Smooth muscle cell of the coronary artery (primary cell): ENCODE measurements around the gene LRRC8A. TPM values are rescaled to one million over a fixed set of nuclear protein-coding genes. Genes with fewer than 3 reads are reported as not detected.

Experiments
- total RNA-seq: library from RNA; depleted of rRNA; stranded (reverse); fragments of >200 nt; gene quantifications from 2 replicates; pipeline ENCODE4 v1.2.3, GENCODE V29; 2014; ENCODE audit warnings: low replicate concordance

Gene LRRC8A
- 38.6 and 39.5 TPM in 2 replicates for total RNA-seq

DNA sequence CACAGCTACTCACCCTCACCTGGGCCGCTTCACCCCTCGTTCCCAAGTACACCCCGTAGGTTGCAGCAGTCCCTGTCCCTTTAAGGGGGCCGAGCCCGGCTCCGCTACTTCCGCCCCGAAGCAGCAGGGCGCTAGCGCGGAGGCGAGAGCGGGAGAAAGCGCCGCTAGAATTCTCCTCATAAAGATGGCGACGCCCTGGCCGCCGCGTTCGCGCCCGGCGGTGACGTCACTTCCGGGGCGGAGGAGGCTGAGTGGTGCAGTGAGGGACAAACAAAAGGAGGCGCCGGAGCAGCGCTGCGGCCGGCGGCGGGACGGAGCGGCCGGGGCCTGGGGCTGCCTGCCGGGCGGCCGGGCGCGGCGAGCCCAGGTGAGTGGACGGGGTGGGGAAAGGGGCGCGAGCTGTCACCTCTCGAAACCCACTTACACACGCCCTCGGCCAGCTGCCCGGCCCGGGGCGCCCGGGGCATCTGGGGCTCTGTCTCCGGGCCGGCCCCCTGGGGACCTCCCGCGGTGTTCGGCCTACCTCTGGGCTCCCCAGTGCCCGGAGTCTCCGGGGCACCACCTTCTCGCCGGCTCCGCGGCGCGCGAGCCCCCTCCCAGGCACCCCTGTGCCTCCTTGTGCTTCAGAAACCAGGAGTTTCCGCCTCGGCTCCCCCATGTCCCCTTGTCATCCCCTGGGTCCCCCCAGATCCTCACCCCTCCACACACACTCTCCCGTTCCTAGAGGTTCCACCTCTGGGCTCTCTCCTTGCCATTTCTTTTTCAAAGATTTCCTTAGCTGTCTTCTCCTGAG, at the start of gene LRRC8A, which contains the start of gene KYAT1:
Gene LRRC8A, plus strand, starts transcription at position 250 of the 793 bp plus-strand sequence. CDS start 25,032 bp downstream, outside the sequence.
Gene KYAT1, minus strand, starts transcription at position 67 of the 793 bp plus-strand sequence. CDS start 36,545 bp downstream, outside the sequence.

GRCh38 chr9:128920381-128921058, 38.6 kb downstream of the LRRC8A start, which contains the start of gene PHYHD1:
PHYHD1 (plus strand) TSS chr9:128920982; CDS start chr9:128922324, 1,342 bp downstream.

GRCh38 chr9:128947527-128948301, 65.8 kb downstream of the LRRC8A start, which contains the start of the genes DOLK and NUP188:
DOLK (minus strand) TSS chr9:128947603; CDS start chr9:128947303, 300 bp downstream.
NUP188 (plus strand) TSS chr9:128947699; CDS start chr9:128947720, 21 bp downstream.

Other genes starting within 250 kb of the LRRC8A start
- 30.4 and 43.5 TPM in 2 replicates for gene DYNC2I2, start 225.3 kb upstream of the LRRC8A start, total RNA-seq
- 504 and 813 TPM in 2 replicates for gene SET, start 192.9 kb upstream of the LRRC8A start, total RNA-seq
- 0.35 and 1.4 TPM in 2 replicates for gene PKN3, start 179.6 kb upstream of the LRRC8A start, total RNA-seq
- 19.3 and 28.6 TPM in 2 replicates for gene ZDHHC12, start 158.0 kb upstream of the LRRC8A start, total RNA-seq
- gene ZER1, start 110.2 kb upstream of the LRRC8A start, total RNA-seq, result 12.3 and 17.9 TPM in 2 replicates
- gene TBC1D13, start 94.9 kb upstream of the LRRC8A start, total RNA-seq, result 8.4 and 9.2 TPM in 2 replicates
- 16.0 and 25.9 TPM in 2 replicates for gene ENDOG, start 63.6 kb upstream of the LRRC8A start, total RNA-seq
- gene SPOUT1, start 52.3 kb upstream of the LRRC8A start, total RNA-seq, result 10.8 and 12.9 TPM in 2 replicates
- 4.8 and 9.0 TPM in 2 replicates for gene KYAT1, start 183 bp upstream of the LRRC8A start, total RNA-seq
- 6.1 and 15.3 TPM in 2 replicates for gene PHYHD1, start 38.8 kb downstream of the LRRC8A start, total RNA-seq
- 19.7 and 20.4 TPM in 2 replicates for gene DOLK, start 65.5 kb downstream of the LRRC8A start, total RNA-seq
- gene NUP188, start 65.6 kb downstream of the LRRC8A start, total RNA-seq, result 41.8 and 56.3 TPM in 2 replicates
- gene SH3GLB2, start 146.2 kb downstream of the LRRC8A start, total RNA-seq, result 22.0 and 31.5 TPM in 2 replicates
- 12.4 and 20.1 TPM in 2 replicates for gene MIGA2, start 154.5 kb downstream of the LRRC8A start, total RNA-seq
- 5.1 and 9.2 TPM in 2 replicates for gene DOLPP1, start 199.0 kb downstream of the LRRC8A start, total RNA-seq
- gene CRAT, start 228.7 kb downstream of the LRRC8A start, total RNA-seq, result 30.8 and 39.4 TPM in 2 replicates
- gene PTPA, start 229.3 kb downstream of the LRRC8A start, total RNA-seq, result 74.3 and 111 TPM in 2 replicates